ENCODE results near the gene ZNF827.

DNA sequence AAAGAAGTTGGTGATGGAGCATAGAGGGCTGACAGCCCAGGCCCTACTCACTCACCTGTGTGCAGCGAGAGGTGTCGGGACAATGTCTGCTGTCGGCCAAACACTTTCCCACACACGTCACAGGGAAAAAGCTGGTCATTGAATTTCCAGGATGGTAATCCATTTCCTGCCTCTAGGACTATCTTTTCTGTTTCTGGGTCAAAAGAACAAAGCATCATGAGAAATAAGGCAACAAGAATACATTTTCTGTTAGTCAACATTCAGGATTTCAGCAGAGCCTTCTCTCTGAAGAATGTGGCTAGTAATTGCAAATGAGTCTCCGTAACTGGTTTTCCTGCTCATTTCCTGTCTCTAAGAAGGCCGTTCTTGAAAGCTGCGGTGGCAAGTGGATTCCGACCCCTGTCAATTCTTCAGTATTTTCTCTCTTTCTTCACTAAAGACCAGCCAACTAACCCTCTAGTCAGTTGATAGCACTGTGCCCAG, 159.3 kb downstream of the ZNF827 start:
- TF ChIP-seq EP300 (IDR thresholded peaks at IDR 0.05) (no peak), POLR2A (IDR thresholded peaks at IDR 0.05) (no peak), CTCF (IDR thresholded peaks at IDR 0.05) (no peak)
